ENCODE measurements around the gene MED9. TPM values are rescaled to one million over a fixed set of nuclear protein-coding genes. Genes with fewer than 3 reads are reported as not detected.

The MED9 gene
- total and polyA plus RNA-seq, 9 of the 15 experiments (the other 6 are each of a cell fraction or from before 2014, with no cell fraction given) = 2.2 to 15.8 (median 12.7) TPM

- Histone ChIP-seq H3K9me3 (replicated peaks; ENCODE audit: control insufficient read depth, insufficient read depth, low read depth, low read length) (no peaks in the 10 kb centered on the region), H3K36me3 (ENCODE audit: control insufficient read depth, insufficient read depth, low read length) (no peaks in the 10 kb centered on the region), H3K4me2 (ENCODE audit: insufficient read depth, low read length) (no peak overlapping the region), H3K4me3 (no peak overlapping the region), H3K79me2 (ENCODE audit: control insufficient read depth, insufficient read depth, low read length) (no peaks in the 10 kb centered on the region), H3K9me1 (ENCODE audit: control insufficient read depth, insufficient read depth, low read length) (peaks cover 7% of the 10 kb centered on the region), H2AFZ (ENCODE audit: low read depth, low read length) (no peak overlapping the region), H4K20me1 (replicated peaks; ENCODE audit: control insufficient read depth, insufficient read depth, low read length) (no peaks in the 10 kb centered on the region), H3K4me1 (replicated peaks in 1 of 2; ENCODE audit: control insufficient read depth in 2 of 2, insufficient read depth in 2 of 2, low read length in 2 of 2) (peaks cover 14 to 62% of the 10 kb centered on the region in 2 experiments; a peak in 4 of 5 replicates), H3K9ac (ENCODE audit: insufficient read depth in 1 of 2, low read depth in 2 of 2, low read length in 2 of 2) (no peak overlapping the region), H3K27me3 (ENCODE audit: control insufficient read depth in 2 of 2, insufficient read depth in 2 of 2, low read length in 2 of 2) (peaks cover 0 to 9% of the 10 kb centered on the region in 2 experiments; a peak in 1 of 5 replicates), H3K27ac (ENCODE audit: extremely low read depth, low read depth, low read length) (no peak overlapping the region)
- ChIA-PET POLR2A (interaction anchor here (0.6 kb wide), 1 partner anchor 83 kb away, joined by 3 read pairs; no protein-coding TSS in a partner anchor), CTCF (ENCODE audit: low intra/inter-chr PET ratio) (no interaction called here)
- no peak for DNase-seq (ENCODE audit: extremely low read depth in 1 of 4, low spot score in 3 of 4)
- in situ Hi-C loops (cut with MboI) (loop anchor here (10.0 kb wide), 1 partner anchor 127 kb away; no protein-coding TSS in a partner anchor), intact Hi-C loops (cut with micrococcal nuclease) (no loop called here)
- FAIRE-seq = no peak
- ATAC-seq = no peak
- no TSS peak for BruUV-seq (replicated peaks)
- 84% methylated on average over 8 of the region's 16 CpGs for WGBS (ENCODE audit: insufficient coverage, low coverage, missing lambda C conversion rate)
- TF ChIP-seq USF2 (CRISPR knock-in tag; IDR thresholded peaks at IDR 0.05) = no peak
- no peak for TF ChIP-seq MXD1 (CRISPR knock-in tag; IDR thresholded peaks at IDR 0.05; ENCODE audit: borderline replicate concordance, poor library complexity, severe bottlenecking)
- no peak for TF ChIP-seq POLR2AphosphoS2 (IDR thresholded peaks at IDR 0.05; ENCODE audit: low read length)
- TF ChIP-seq, protein P1, sequence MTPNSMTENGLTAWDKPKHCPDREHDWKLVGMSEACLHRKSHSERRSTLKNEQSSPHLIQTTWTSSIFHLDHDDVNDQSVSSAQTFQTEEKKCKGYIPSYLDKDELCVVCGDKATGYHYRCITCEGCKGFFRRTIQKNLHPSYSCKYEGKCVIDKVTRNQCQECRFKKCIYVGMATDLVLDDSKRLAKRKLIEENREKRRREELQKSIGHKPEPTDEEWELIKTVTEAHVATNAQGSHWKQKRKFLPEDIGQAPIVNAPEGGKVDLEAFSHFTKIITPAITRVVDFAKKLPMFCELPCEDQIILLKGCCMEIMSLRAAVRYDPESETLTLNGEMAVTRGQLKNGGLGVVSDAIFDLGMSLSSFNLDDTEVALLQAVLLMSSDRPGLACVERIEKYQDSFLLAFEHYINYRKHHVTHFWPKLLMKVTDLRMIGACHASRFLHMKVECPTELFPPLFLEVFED (CRISPR knock-in tag; conservative IDR thresholded peaks at IDR 0.05) = no peak
- TF ChIP-seq HDAC3 (IDR thresholded peaks at IDR 0.05; ENCODE audit: borderline replicate concordance, partially characterized antibody) = no peak
- TF ChIP-seq GATAD2B (IDR thresholded peaks at IDR 0.05; ENCODE audit: borderline replicate concordance) = no peak
- no peak for TF ChIP-seq ZNF431 (CRISPR knock-in tag; IDR thresholded peaks at IDR 0.05)
- no peak for TF ChIP-seq KLF1 (tag; IDR thresholded peaks at IDR 0.05)
- no peak for TF ChIP-seq ETV6 (IDR thresholded peaks at IDR 0.05; ENCODE audit: borderline replicate concordance in 1 of 2, low read depth in 2 of 2, low read length in 1 of 2)
- TF ChIP-seq ETV6 (CRISPR knock-in tag; IDR thresholded peaks at IDR 0.05; ENCODE audit: borderline replicate concordance) = no peak
- TF ChIP-seq KLF6 (CRISPR knock-in tag; IDR thresholded peaks at IDR 0.05; ENCODE audit: borderline replicate concordance) = no peak
- TF ChIP-seq SUPT5H (IDR thresholded peaks at IDR 0.05) = no peak
- TF ChIP-seq HCFC1 (IDR thresholded peaks at IDR 0.05; ENCODE audit: low read depth, low read length) = no peak
- no peak for TF ChIP-seq ZNF79 (CRISPR knock-in tag; IDR thresholded peaks at IDR 0.05; ENCODE audit: low read depth)
- no peak for TF ChIP-seq CEBPG (CRISPR knock-in tag; IDR thresholded peaks at IDR 0.05)
- TF ChIP-seq CEBPG (tag; conservative IDR thresholded peaks at IDR 0.05 in 1 of 2, IDR thresholded peaks at IDR 0.05 in 1 of 2) = no peak
- no peak for TF ChIP-seq ZEB2 (IDR thresholded peaks at IDR 0.05)
- TF ChIP-seq ZNF77 (CRISPR knock-in tag; IDR thresholded peaks at IDR 0.05) = no peak
Measured at GRCh38 chr17:17507465-17508011, 30.7 kb downstream of the MED9 start.

Data from K562 (cell line).